ENCODE results near the gene ATP5PB.

The ATP5PB gene

DNA sequence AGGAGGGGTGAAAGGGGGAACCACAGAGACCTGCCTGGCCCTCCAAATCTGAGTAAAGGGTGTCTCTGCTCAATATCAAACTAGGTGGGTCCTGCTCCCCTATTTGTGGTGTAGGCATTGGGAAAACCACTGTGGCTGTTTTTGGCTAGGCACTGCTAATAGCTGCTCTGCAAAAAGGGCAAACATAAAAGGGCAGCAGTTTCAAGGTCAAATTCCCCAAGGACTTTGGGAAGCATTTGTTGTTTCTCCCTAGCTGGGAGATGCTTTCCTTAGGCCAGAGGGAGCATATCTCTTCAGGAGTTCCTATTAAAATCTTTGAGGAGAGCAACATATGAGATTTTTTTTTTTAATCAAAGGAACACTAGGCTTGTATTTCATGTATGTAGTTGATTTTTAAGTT, 26.9 kb downstream of the ATP5PB start:
- no peak for TF ChIP-seq BACH2 (CRISPR knock-in tag; IDR thresholded peaks at IDR 0.05; ENCODE audit: borderline replicate concordance)
- no peak for TF ChIP-seq RARB (CRISPR knock-in tag; IDR thresholded peaks at IDR 0.05)
- no peak for TF ChIP-seq OSR1 (CRISPR knock-in tag; IDR thresholded peaks at IDR 0.05)
- no peak for ATAC-seq

- TF ChIP-seq TCF4 (CRISPR knock-in tag; IDR thresholded peaks at IDR 0.05; ENCODE audit: borderline replicate concordance) (no peak), GLIS3 (CRISPR knock-in tag; IDR thresholded peaks at IDR 0.05) (no peak), ZNF8 (CRISPR knock-in tag; IDR thresholded peaks at IDR 0.05) (no peak), POU6F1 (CRISPR knock-in tag; IDR thresholded peaks at IDR 0.05; ENCODE audit: borderline replicate concordance, low read depth) (no peak), CSDC2 (CRISPR knock-in tag; IDR thresholded peaks at IDR 0.05) (no peak), ZFP3 (CRISPR knock-in tag; IDR thresholded peaks at IDR 0.05) (no peak), BACH2 (CRISPR knock-in tag; IDR thresholded peaks at IDR 0.05; ENCODE audit: borderline replicate concordance) (no peak), TOX (CRISPR knock-in tag; IDR thresholded peaks at IDR 0.05; ENCODE audit: borderline replicate concordance) (no peak), PPARA (CRISPR knock-in tag; IDR thresholded peaks at IDR 0.05; ENCODE audit: borderline replicate concordance) (no peak), PATZ1 (CRISPR knock-in tag; IDR thresholded peaks at IDR 0.05; ENCODE audit: borderline replicate concordance) (no peak), ZFP30 (CRISPR knock-in tag; IDR thresholded peaks at IDR 0.05) (no peak), ZC3H10 (CRISPR knock-in tag; IDR thresholded peaks at IDR 0.05) (no peak), OSR1 (CRISPR knock-in tag; IDR thresholded peaks at IDR 0.05) (no peak), RARB (CRISPR knock-in tag; IDR thresholded peaks at IDR 0.05) (no peak)
- TF ChIP-seq, protein P1, sequence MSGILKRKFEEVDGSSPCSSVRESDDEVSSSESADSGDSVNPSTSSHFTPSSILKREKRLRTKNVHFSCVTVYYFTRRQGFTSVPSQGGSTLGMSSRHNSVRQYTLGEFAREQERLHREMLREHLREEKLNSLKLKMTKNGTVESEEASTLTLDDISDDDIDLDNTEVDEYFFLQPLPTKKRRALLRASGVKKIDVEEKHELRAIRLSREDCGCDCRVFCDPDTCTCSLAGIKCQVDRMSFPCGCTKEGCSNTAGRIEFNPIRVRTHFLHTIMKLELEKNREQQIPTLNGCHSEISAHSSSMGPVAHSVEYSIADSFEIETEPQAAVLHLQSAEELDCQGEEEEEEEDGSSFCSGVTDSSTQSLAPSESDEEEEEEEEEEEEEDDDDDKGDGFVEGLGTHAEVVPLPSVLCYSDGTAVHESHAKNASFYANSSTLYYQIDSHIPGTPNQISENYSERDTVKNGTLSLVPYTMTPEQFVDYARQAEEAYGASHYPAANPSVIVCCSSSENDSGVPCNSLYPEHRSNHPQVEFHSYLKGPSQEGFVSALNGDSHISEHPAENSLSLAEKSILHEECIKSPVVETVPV (CRISPR knock-in tag; IDR thresholded peaks at IDR 0.05) = no peak
- TF ChIP-seq, protein P2, sequence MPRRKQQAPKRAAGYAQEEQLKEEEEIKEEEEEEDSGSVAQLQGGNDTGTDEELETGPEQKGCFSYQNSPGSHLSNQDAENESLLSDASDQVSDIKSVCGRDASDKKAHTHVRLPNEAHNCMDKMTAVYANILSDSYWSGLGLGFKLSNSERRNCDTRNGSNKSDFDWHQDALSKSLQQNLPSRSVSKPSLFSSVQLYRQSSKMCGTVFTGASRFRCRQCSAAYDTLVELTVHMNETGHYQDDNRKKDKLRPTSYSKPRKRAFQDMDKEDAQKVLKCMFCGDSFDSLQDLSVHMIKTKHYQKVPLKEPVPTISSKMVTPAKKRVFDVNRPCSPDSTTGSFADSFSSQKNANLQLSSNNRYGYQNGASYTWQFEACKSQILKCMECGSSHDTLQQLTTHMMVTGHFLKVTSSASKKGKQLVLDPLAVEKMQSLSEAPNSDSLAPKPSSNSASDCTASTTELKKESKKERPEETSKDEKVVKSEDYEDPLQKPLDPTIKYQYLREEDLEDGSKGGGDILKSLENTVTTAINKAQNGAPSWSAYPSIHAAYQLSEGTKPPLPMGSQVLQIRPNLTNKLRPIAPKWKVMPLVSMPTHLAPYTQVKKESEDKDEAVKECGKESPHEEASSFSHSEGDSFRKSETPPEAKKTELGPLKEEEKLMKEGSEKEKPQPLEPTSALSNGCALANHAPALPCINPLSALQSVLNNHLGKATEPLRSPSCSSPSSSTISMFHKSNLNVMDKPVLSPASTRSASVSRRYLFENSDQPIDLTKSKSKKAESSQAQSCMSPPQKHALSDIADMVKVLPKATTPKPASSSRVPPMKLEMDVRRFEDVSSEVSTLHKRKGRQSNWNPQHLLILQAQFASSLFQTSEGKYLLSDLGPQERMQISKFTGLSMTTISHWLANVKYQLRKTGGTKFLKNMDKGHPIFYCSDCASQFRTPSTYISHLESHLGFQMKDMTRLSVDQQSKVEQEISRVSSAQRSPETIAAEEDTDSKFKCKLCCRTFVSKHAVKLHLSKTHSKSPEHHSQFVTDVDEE (CRISPR knock-in tag; IDR thresholded peaks at IDR 0.05) = no peak
- no peak for ATAC-seq
Observed at GRCh38 chr1:111476761-111477309, 27.6 kb downstream of the ATP5PB start.

DNA sequence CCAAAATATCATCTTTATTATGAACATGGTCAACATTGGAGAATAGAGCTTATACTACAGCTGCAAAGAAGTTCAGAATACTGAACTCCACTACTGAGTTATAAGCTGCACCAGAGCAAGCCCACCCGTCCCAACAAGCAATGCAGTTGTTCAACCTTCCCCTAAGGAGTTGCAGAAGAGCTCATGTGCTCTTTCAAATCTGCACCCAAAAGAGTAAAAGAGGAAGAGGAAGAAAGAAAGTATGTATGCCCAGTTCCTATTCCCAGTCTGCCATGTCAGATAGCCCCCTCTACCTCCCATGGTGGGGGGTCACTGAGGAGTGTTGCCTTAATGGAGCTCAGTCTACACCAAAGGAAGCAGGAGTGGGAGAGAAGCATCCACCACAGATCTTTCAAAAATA, 31.4 kb downstream of the ATP5PB start:
- TF ChIP-seq, protein P1 (CRISPR knock-in tag; IDR thresholded peaks at IDR 0.05) = no peak
- no peak for TF ChIP-seq ZNF70 (CRISPR knock-in tag; IDR thresholded peaks at IDR 0.05)
- TF ChIP-seq ZNF565 (CRISPR knock-in tag; conservative IDR thresholded peaks at IDR 0.05; ENCODE audit: low read depth) = no peak
- no peak for ATAC-seq
